Measurements from ENCODE around the gene GPR78. TPM values are rescaled to one million over a fixed set of nuclear protein-coding genes. Genes with fewer than 3 reads are reported as not detected.

Gene GPR78
- total RNA-seq, 6 donors from 2014 or later, result 0.03 to 0.07 TPM; not detected in 4

DNA sequence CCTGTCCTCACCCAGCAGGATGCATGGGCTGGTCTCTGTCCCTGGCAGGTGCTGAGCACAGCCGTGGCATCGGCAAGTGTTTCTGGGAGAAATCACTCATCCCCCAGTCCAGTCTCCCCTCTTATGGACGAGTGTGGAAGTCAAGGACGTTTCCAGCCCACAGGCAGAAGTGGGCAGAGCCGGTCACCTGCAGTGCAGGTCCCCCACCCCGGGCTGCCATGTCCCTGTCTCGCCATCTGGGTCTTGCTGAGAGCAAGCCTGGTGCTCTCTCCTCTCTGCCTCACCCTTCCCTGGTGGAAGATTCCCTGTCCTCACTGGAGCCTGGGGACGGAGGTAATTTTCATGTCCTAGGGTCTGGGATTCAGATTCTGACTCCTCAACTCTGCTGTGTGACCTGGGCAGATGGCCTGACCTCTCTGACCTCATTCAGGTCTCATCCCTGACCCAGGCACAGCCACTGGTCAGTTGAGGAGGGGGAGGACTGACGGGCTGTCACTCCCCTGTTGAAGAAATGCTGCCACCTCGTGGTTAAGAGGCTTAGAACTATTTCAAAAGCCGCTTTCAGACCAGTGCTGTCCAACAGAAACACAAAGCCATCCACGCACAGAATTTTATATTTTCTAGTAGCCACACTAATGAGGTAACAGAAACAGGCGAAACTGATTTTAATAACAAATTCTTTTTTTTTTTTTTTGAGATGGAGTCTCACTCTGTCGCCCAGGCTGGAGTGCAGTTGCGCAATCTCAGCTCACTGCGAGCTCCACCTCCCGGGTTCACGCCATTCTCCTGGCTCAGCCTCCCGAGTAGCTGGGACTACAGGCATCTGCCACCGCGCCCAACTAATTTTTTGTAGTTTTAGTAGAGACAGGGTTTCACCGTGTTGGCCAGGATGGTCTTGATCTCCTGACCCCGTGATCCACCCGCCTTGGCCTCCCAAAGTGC, 14.2 kb downstream of the GPR78 start:
- peak; percentile 39 to 42 for DNase-seq
- H3K27ac ChIP-seq, result no peak overlapping the region
- TF ChIP-seq CTCF (IDR thresholded peaks at IDR 0.05), result peak in 5 of 6 experiments; percentile 42 to 66 (median 53)
- TF ChIP-seq POLR2A (IDR thresholded peaks at IDR 0.05), result no peak
- TF ChIP-seq POLR2AphosphoS5 (IDR thresholded peaks at IDR 0.05), result no peak
- peaks cover 0 to 24% (median 6%) of the 10 kb centered on the region in 4 donors for H3K27me3 ChIP-seq
- H3K36me3 ChIP-seq, result no peaks in the 10 kb centered on the region
- WGBS, 2 donors, result 51 to 56% methylated on average over 17 to 22 of the region's 24 CpGs
- peaks cover 3 to 12% (median 6%) of the 10 kb centered on the region in 4 donors for H3K4me1 ChIP-seq
- no peaks in the 10 kb centered on the region for H3K9me3 ChIP-seq
- ATAC-seq (ENCODE audit: low FRiP score in 2 of 2), result peak in 1 of 2 donors; percentile 74
- H3K4me3 ChIP-seq, result no peak overlapping the region

- H3K27ac ChIP-seq, result no peak overlapping the region
Observed at GRCh38 chr4:8595237-8596087, 15.3 kb downstream of the GPR78 start.

DNA sequence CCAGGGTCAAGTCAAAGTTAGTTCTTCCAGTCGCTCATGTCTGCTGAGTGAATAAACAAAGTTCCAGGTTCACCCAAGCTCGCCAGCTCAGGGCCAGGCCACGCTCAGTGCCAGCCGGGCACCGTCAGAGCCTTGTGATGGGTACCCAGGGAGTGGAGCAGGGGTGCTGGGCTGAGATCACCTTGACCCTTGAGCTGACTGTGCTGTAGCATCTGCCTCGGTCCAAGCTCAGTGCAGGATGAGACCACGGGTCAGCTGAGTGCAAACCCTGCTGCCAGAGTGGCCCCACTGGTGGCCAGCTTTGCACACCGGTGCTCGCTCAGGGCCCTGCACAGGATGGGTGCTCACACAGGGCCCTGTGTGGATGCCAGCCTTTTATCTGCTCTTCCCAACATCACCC, 16.7 kb downstream of the GPR78 start:
- DNase-seq, result peak in 1 of 2 donors; percentile 63
- peaks cover 3 to 12% (median 6%) of the 10 kb centered on the region in 4 donors for H3K4me1 ChIP-seq
- 70 to 91% methylated on average over 4 to 9 of the region's 9 CpGs for WGBS, 2 donors

More at GRCh38 chr4:8595237-8596087, 15.3 kb downstream of the GPR78 start:
- no peak overlapping the region for H3K4me3 ChIP-seq
- WGBS, 2 donors, result 63 to 67% methylated on average over 13 to 15 of the region's 16 CpGs
- TF ChIP-seq POLR2AphosphoS5 (IDR thresholded peaks at IDR 0.05) (no peak), CTCF (IDR thresholded peaks at IDR 0.05) (no peak), POLR2A (IDR thresholded peaks at IDR 0.05) (no peak), EP300 (IDR thresholded peaks at IDR 0.05) (no peak)
- H3K36me3 ChIP-seq, result no peaks in the 10 kb centered on the region
- H3K27me3 ChIP-seq, result peaks cover 0 to 24% (median 6%) of the 10 kb centered on the region in 4 donors
- DNase-seq (peak in 1 of 2 donors; percentile 29), ATAC-seq (ENCODE audit: low FRiP score in 2 of 2) (no peak)
- H3K4me1 ChIP-seq, result peaks cover 3 to 12% (median 6%) of the 10 kb centered on the region in 4 donors
- H3K9me3 ChIP-seq, result no peaks in the 10 kb centered on the region

DNA sequence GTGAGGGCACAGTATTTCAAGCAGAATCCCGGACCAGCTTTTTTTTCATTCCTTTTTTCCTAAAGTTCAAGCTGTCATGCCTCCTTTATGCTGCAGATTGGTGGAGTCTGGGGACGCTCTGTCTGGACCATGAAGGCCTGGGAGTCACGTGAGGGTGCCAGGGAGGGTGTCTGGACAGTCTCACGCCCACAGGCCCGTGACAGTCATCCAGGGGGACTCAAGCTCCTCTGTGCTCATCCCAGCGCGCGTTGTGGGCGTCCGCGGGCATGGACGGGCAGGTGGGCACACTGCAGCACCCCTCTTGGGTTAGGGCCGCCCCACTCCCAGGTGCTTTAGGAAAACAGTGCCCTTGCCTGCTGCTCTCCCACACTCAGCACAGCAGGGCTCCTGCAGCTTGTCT, 17.1 kb downstream of the GPR78 start:
- TF ChIP-seq POLR2AphosphoS5 (IDR thresholded peaks at IDR 0.05) (no peak), POLR2A (IDR thresholded peaks at IDR 0.05) (no peak), CTCF (IDR thresholded peaks at IDR 0.05) (no peak)

More for the DNA sequence above, 16.7 kb downstream of the GPR78 start:
- no peak for ATAC-seq (ENCODE audit: low FRiP score in 2 of 2)
- Histone ChIP-seq H3K27ac (no peak overlapping the region), H3K4me3 (no peak overlapping the region), H3K9me3 (no peaks in the 10 kb centered on the region), H3K27me3 (peaks cover 0 to 20% (median 6%) of the 10 kb centered on the region in 4 donors), H3K36me3 (no peaks in the 10 kb centered on the region)
- TF ChIP-seq POLR2A (IDR thresholded peaks at IDR 0.05) (no peak), POLR2AphosphoS5 (IDR thresholded peaks at IDR 0.05) (no peak), EP300 (IDR thresholded peaks at IDR 0.05) (no peak), CTCF (IDR thresholded peaks at IDR 0.05) (no peak)

More for the DNA sequence above, 17.1 kb downstream of the GPR78 start:
- H3K27me3 ChIP-seq, result peaks cover 0 to 16% (median 5%) of the 10 kb centered on the region in 4 donors
- ATAC-seq (ENCODE audit: low FRiP score in 2 of 2) (no peak), DNase-seq (peak in 1 of 2 donors; percentile 69)
- no peak overlapping the region for H3K4me3 ChIP-seq
- no peaks in the 10 kb centered on the region for H3K36me3 ChIP-seq
- H3K4me1 ChIP-seq, result peaks cover 3 to 11% (median 6%) of the 10 kb centered on the region in 4 donors
- H3K9me3 ChIP-seq, result no peaks in the 10 kb centered on the region
- 87 to 90% methylated on average over 11 to 13 of the region's 13 CpGs for WGBS, 2 donors
- no peak overlapping the region for H3K27ac ChIP-seq

All from upper lobe of left lung (tissue), 6 donors.